GM21447 (cell line): ENCODE results near the gene RAD21L1.

Source experiments
- ATAC-seq: cut with Tn5 transposase; IDR thresholded peaks from one replicate; pipeline ENCODE4 v1.9.1; 2021; ENCODE audit not compliant: unreplicated experiment

RAD21L1 gene

DNA sequence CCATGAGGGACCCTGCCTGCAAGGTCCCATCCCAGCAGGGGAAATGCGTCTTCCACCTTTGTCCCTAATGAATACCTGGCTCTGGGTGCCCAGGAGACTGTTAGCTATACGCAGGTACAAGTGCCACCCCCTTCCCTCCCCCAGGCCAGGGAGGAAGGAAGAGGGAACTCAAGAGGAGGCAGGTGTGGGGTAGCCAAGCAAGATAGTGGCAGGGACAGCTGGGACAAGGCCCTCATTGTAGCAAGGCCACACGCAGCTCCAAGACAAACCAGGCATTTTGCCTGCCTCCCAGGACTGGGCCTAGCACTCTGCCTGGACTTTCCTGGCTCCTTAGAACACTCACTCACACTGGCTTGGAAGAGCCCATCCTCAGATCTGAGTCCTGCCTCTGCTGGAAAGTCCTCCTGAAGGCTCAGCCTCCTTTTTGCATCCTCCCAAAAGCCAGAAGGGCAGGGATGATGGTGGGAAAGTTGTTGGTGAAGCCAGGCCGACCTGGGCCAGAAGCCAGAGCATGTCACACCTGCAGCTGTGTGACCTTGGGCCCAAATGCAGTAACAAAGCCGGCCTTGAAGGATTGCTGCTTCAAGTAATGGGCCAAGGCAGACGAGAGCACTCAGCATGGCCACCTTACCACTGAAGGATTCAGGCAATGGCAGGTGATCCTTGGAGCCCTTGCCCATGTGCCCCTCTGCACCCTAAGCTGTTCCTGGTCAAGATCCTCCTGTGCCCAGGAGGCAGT, 68.0 kb downstream of the RAD21L1 start:
- ATAC-seq: no peak

GRCh38 chr20:1294497-1294896, 68.7 kb downstream of the RAD21L1 start:
- no peak for ATAC-seq

DNA sequence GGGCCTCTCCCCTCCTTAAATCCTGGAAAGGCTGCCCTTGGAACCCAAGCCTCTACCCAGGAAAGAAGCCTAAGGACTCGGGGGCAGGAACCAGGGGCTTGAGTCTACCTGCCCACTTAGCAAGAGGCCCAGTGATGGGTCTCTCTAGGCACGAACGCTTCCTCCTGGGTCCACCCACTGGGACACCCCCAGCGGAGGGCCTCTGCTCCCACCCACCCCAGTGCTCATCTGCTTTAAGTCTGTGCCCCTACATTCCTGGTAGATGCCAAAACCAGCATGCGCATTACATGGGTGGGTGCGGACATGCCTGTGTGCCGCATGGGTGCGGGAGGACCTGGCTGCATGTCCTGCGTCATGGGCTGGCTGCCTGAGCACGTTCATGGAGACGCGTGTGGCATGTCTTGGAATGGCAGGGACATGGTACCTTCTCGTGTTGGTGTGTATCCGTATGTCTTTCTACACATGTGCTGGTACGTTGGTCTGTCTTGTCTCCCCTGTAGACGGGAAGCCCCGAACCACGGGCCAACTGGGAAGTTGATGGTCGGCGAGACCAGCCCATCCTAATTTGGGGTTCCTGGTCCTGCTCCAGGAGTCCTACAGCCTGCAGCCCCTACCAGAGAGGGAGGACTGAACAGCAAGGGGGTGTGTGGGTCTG, 69.6 kb downstream of the RAD21L1 start:
- no peak for ATAC-seq

DNA sequence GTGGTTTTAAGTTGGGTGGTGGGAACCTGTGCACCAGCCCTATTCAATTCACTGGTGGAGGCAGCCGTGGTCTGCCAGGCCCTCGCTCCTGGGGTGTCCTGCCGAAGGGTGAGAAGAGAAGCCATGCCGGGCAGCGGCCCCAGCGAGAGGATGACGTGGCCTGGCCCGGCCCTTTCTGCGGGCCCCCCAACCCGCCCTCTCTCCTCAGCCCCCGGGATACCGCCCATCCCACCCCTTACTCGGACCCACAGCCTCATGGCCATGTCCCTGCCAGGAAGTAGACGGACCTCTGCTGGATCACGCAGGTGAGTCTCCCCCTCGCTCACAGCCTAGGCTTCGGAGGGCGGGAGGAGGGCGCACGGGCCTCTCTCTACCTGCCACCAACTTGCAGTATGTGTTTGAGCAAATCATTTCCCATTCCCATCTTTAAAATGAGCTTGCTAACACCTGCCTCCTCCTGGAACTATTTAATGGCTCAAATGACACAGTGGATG, 70.3 kb downstream of the RAD21L1 start:
- ATAC-seq: no peak

DNA sequence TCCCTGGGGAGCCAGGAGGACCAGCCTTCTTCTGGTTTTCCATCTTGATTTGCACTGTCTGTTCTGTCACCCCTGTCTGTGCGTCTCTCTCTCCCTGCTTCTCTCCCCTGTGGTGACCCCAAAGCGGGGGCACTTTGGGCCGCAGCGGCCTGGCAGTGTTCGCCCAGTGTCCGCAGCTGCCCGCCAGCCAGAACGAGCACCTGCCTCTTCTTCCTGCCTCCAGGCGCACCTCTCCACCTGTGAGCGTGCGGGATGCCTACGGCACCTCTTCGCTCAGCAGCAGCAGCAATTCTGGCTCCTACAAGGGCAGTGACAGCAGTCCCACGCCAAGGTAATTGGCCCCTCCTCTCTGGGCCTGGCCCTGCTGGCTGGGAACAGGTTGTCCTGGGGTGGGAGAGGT, 71.1 kb downstream of the RAD21L1 start:
- ATAC-seq: no peak

GRCh38 chr20:1297486-1297885, 71.6 kb downstream of the RAD21L1 start:
- no peak for ATAC-seq

GRCh38 chr20:1298166-1298565, 72.3 kb downstream of the RAD21L1 start:
- no peak for ATAC-seq

GRCh38 chr20:1298888-1299511, 73.2 kb downstream of the RAD21L1 start:
- no peak for ATAC-seq

GRCh38 chr20:1299522-1299921, 73.7 kb downstream of the RAD21L1 start:
- no peak for ATAC-seq

- no peak for ATAC-seq
Observed at GRCh38 chr20:1300083-1300840, 74.4 kb downstream of the RAD21L1 start.

GRCh38 chr20:1301031-1301529, 75.2 kb downstream of the RAD21L1 start:
- ATAC-seq: no peak

DNA sequence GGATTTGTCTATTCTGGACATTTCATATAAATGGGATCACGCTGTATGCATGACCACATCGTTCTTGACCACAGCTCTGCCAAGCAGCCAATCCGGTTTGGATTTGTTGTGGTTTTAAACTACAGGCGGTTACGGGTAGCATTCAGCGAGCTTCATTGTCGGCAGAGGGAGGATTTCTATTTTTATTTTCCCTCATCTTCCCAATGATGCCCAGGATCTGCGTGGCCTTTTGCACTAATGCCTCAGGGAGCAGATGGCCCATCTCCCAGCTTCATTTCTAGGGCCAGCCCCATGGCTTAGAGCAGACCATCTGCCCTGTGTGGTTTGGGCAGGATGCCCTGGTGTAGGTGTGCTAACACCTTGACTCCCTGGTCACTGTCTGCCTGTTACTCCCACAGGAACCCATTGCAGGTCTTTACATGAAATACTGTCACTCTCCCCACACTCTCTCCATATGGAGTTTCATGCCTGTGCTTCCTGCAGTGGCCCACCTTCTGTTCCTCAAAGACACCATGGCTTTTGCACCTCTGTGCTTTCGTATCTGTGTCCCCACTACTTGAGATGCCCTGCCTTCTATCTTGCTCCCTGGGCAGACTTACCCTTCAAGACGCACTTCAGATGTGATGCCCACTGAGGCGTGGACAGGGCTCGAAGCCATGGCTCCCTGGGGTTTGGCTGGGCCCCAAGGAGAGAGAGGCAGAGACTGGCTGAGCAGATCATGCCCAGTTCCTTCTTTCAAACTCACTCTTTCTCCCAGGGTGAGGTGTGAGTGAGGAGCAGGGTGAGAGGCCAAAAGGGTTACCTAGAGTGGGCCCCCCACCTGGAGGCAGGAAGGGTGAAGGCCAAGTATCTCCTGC, 77.1 kb downstream of the RAD21L1 start:
- ATAC-seq: no peak

- ATAC-seq: no peak
Observed at GRCh38 chr20:1304710-1305515, 79.1 kb downstream of the RAD21L1 start.
